ENCODE data around the gene IFNL2. TPM values are rescaled to one million over a fixed set of nuclear protein-coding genes. Genes with fewer than 3 reads are reported as not detected.

The IFNL2 gene
- total RNA-seq, 1 experiment from 2014 or later = 0.33 TPM

GRCh38 chr19:39254531-39255345 is 13.5 kb upstream of the IFNL2 start:
- ChIA-PET CTCF (interaction anchor here (0.7 to 0.9 kb wide), 2 partner anchors 54 to 87 kb away, joined by 3 to 12 read pairs; partner anchors contain the start of gene SAMD4B), POLR2A (interaction anchor here (0.5 to 0.7 kb wide), 5 partner anchors 33 to 734 kb away, joined by 3 to 11 read pairs (median 3); no protein-coding TSS in a partner anchor)
- in situ Hi-C loops (cut with HindIII; ENCODE audit: low pct_unique_long_range_greater_than_20kb, low sequenced_read_pairs) = loop anchor here (5.0 kb wide), 3 partner anchors 37 to 187 kb away; no protein-coding TSS in a partner anchor
- ATAC-seq (no peak), DNase-seq (ENCODE audit: low read depth, low spot score) (no peak)
- H3K9me3 ChIP-seq (ENCODE audit: control insufficient read depth, insufficient read depth, low read depth, low read length) = no peaks in the 10 kb centered on the region
- no peaks in the 10 kb centered on the region for H3K36me3 ChIP-seq (ENCODE audit: control insufficient read depth, insufficient read depth, low read length)
- H3K4me3 ChIP-seq (ENCODE audit: low read depth in 2 of 2, low read length in 2 of 2) = no peak overlapping the region
- BruUV-seq (replicated peaks) = no TSS peak
- no peak overlapping the region for H3K27ac ChIP-seq (ENCODE audit: low read length)
- no peak for TF ChIP-seq POLR2AphosphoS5 (IDR thresholded peaks at IDR 0.05; ENCODE audit: low read depth, low read length)
- peak in 1 of 2 experiments; percentile 45; a peak in 1 of 4 replicates for TF ChIP-seq REST (IDR thresholded peaks at IDR 0.05; ENCODE audit: insufficient read depth in 1 of 2, low read depth in 2 of 2, low read length in 1 of 2)
- intact Hi-C loops (cut with micrococcal nuclease; ENCODE audit: unreplicated experiment) = no loop called here
- peaks cover 4% of the 10 kb centered on the region; the same call in 1 of the 2 replicates for H3K27me3 ChIP-seq (ENCODE audit: control insufficient read depth, insufficient read depth, low read length)
- H3K4me1 ChIP-seq (ENCODE audit: control insufficient read depth, insufficient read depth, low read length) = no peaks in the 10 kb centered on the region

DNA sequence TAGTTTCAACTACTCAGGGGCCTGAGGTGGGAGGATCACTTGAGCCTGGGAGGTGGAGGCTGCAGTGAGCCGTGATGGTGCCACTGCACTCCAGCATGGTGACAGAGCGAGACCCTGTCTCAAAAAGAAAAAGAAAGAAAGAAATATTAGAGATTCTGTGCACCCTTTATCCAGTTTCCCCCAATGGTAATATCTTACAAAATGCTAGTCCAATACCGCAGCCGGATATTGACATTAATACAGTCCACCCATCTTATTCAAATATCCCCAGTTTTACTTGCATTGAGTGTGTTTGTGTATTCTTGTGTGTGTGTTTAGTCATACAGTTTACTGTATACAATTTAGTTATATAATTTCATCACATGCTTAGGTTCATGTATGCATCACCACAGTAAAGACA is 11.0 kb upstream of the IFNL2 start:
- no peaks in the 10 kb centered on the region for H3K9me3 ChIP-seq (ENCODE audit: control insufficient read depth, insufficient read depth, low read depth, low read length)
- ATAC-seq (no peak), DNase-seq (ENCODE audit: low read depth, low spot score) (no peak)
- no peaks in the 10 kb centered on the region for H3K4me1 ChIP-seq (ENCODE audit: control insufficient read depth, insufficient read depth, low read length)
- in situ Hi-C loops (cut with HindIII; ENCODE audit: low pct_unique_long_range_greater_than_20kb, low sequenced_read_pairs) (no loop called here), intact Hi-C loops (cut with micrococcal nuclease; ENCODE audit: unreplicated experiment) (no loop called here)
- TF ChIP-seq CTCF (IDR thresholded peaks at IDR 0.05) (no peak), POLR2AphosphoS5 (IDR thresholded peaks at IDR 0.05; ENCODE audit: low read depth, low read length) (no peak), TCF7L2 (IDR thresholded peaks at IDR 0.05; ENCODE audit: low read depth, low read length) (no peak), REST (IDR thresholded peaks at IDR 0.05; ENCODE audit: insufficient read depth in 1 of 2, low read depth in 2 of 2, low read length in 1 of 2) (no peak), SIN3A (IDR thresholded peaks at IDR 0.05; ENCODE audit: borderline replicate concordance, insufficient read depth, low read depth, low read length) (no peak)
- no peak overlapping the region for H3K4me3 ChIP-seq (ENCODE audit: low read depth in 2 of 2, low read length in 2 of 2)
- no TSS peak for BruUV-seq (replicated peaks)
- no peak overlapping the region for H3K27ac ChIP-seq (ENCODE audit: low read length)
- no peaks in the 10 kb centered on the region for H3K36me3 ChIP-seq (ENCODE audit: control insufficient read depth, insufficient read depth, low read length)
- H3K27me3 ChIP-seq (ENCODE audit: control insufficient read depth, insufficient read depth, low read length) = peaks cover 4% of the 10 kb centered on the region; the same call in 1 of the 2 replicates
- POLR2A ChIA-PET = interaction anchor here (0.9 kb wide), 1 partner anchor 53 kb away, joined by 3 read pairs; no protein-coding TSS in a partner anchor
- CTCF ChIA-PET = no interaction called here
